ENCODE measurements around the gene ZIC4. TPM values are rescaled to one million over a fixed set of nuclear protein-coding genes. Genes with fewer than 3 reads are reported as not detected.

ZIC4 gene
- total RNA-seq, 2 donors from 2014 or later: not detected

- Histone ChIP-seq H3K36me3 (no peaks in the 10 kb centered on the region), H3K9me3 (no peaks in the 10 kb centered on the region), H3K27ac (no peak overlapping the region), H3K4me3 (no peak overlapping the region), H3K27me3 (peaks cover 29 to 38% of the 10 kb centered on the region in 2 donors), H3K4me1 (no peaks in the 10 kb centered on the region)
- TF ChIP-seq, protein P1, sequence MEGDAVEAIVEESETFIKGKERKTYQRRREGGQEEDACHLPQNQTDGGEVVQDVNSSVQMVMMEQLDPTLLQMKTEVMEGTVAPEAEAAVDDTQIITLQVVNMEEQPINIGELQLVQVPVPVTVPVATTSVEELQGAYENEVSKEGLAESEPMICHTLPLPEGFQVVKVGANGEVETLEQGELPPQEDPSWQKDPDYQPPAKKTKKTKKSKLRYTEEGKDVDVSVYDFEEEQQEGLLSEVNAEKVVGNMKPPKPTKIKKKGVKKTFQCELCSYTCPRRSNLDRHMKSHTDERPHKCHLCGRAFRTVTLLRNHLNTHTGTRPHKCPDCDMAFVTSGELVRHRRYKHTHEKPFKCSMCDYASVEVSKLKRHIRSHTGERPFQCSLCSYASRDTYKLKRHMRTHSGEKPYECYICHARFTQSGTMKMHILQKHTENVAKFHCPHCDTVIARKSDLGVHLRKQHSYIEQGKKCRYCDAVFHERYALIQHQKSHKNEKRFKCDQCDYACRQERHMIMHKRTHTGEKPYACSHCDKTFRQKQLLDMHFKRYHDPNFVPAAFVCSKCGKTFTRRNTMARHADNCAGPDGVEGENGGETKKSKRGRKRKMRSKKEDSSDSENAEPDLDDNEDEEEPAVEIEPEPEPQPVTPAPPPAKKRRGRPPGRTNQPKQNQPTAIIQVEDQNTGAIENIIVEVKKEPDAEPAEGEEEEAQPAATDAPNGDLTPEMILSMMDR (IDR thresholded peaks at IDR 0.05): no peak
- no peak for DNase-seq (ENCODE audit: low spot score)
Measured at GRCh38 chr3:147403511-147403910, 2.8 kb downstream of the ZIC4 start.

DNA sequence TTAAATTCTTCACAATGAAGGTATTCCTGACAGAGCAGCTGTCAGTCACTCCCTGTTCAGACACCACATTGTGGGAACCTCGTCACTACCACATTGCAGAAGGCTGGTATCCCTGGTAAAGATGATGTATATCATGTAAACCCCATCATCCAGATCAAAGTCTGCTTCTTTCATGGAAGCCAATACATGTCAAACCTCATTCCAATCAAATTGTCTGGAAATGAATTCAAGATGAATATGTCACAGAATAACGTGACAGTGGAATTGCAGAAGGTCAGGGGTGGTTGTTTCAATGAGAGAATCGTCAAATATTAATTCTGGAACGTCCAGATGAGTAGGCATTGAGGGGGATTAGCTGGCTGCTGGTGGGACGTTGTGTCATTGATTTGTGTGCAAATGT lies 4.2 kb downstream of the ZIC4 start:
- DNase-seq (ENCODE audit: low spot score): no peak
- Histone ChIP-seq H3K4me3 (no peak overlapping the region), H3K36me3 (no peaks in the 10 kb centered on the region), H3K4me1 (peaks cover 0 to 6% of the 10 kb centered on the region in 2 donors), H3K27me3 (peaks cover 30 to 35% of the 10 kb centered on the region in 2 donors), H3K27ac (no peak overlapping the region), H3K9me3 (no peaks in the 10 kb centered on the region)
- TF ChIP-seq, protein P1 (IDR thresholded peaks at IDR 0.05): no peak

DNA sequence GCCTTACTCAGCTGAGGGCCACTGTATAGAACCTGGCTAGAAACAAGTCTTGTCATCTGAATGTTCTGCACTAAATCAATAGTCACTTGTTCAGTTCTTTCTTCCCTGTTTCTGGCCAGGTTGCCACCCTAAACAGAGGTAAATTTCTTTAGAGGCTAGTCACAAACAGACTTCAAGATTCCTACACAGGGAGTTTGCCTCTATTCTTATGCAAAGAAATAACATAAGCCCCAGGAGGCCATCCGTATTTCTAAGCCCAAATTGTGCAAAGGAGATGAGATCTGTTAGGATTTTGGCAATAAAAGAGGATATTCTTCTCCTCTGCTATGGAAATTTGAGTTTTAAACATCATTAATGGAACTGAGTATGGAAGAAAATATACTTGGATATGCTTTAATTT lies 4.9 kb downstream of the ZIC4 start:
- TF ChIP-seq, protein P1 (IDR thresholded peaks at IDR 0.05): no peak
- H3K36me3 ChIP-seq: no peaks in the 10 kb centered on the region
- no peaks in the 10 kb centered on the region for H3K9me3 ChIP-seq
- H3K4me1 ChIP-seq: peaks cover 0 to 13% of the 10 kb centered on the region in 2 donors
- H3K4me3 ChIP-seq: no peak overlapping the region
- peaks cover 22 to 39% of the 10 kb centered on the region in 2 donors for H3K27me3 ChIP-seq
- DNase-seq (ENCODE audit: low spot score): no peak
- no peak overlapping the region for H3K27ac ChIP-seq

DNA sequence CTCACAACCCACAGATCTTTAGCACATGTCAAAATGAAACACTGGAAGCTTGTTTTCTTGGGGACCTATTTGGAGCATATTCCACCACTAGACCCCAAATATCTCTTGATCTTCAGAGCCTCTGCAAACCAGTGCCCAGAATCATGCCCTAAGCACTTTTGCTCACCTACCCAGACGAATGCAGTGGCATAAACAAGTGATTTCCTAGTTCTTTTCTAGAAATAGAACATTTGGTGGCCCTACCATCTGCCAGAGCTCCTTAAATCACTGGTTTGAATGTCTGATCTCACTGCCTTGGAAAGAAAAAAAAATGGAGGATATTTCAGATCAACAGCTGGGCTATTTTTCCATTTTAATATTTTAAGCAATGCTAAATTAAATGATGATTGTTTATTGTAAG lies 5.3 kb downstream of the ZIC4 start:
- H3K27me3 ChIP-seq: peaks cover 24 to 40% of the 10 kb centered on the region in 2 donors
- H3K27ac ChIP-seq: no peak overlapping the region
- H3K36me3 ChIP-seq: no peaks in the 10 kb centered on the region
- no peak overlapping the region for H3K4me3 ChIP-seq
- H3K9me3 ChIP-seq: no peaks in the 10 kb centered on the region
- no peak for DNase-seq (ENCODE audit: low spot score)
- TF ChIP-seq, protein P1 (IDR thresholded peaks at IDR 0.05): no peak
- peaks cover 0 to 17% of the 10 kb centered on the region in 2 donors for H3K4me1 ChIP-seq

GRCh38 chr3:147400111-147400510 lies 6.2 kb downstream of the ZIC4 start:
- Histone ChIP-seq H3K27ac (no peak overlapping the region), H3K27me3 (peaks cover 29 to 40% of the 10 kb centered on the region in 2 donors), H3K4me1 (peaks cover 0 to 22% of the 10 kb centered on the region in 2 donors), H3K4me3 (no peak overlapping the region), H3K9me3 (no peaks in the 10 kb centered on the region), H3K36me3 (no peaks in the 10 kb centered on the region)
- no peak for DNase-seq (ENCODE audit: low spot score)
- TF ChIP-seq, protein P1 (IDR thresholded peaks at IDR 0.05): no peak

Measured in right atrium auricular region (tissue), 2 donors.